ENCODE measurements around the gene BPIFB2. TPM values are rescaled to one million over a fixed set of nuclear protein-coding genes. Genes with fewer than 3 reads are reported as not detected.

The BPIFB2 gene
- total RNA-seq, 1 donor from 2014 or later, result not detected

- FAIRE-seq, result no peak
- H3K27ac Mint-ChIP-seq (ENCODE audit: unreplicated experiment), result no peak overlapping the region
These were observed 21.9 kb upstream of the BPIFB2 start for GRCh38 chr20:32985596-32985995.

DNA sequence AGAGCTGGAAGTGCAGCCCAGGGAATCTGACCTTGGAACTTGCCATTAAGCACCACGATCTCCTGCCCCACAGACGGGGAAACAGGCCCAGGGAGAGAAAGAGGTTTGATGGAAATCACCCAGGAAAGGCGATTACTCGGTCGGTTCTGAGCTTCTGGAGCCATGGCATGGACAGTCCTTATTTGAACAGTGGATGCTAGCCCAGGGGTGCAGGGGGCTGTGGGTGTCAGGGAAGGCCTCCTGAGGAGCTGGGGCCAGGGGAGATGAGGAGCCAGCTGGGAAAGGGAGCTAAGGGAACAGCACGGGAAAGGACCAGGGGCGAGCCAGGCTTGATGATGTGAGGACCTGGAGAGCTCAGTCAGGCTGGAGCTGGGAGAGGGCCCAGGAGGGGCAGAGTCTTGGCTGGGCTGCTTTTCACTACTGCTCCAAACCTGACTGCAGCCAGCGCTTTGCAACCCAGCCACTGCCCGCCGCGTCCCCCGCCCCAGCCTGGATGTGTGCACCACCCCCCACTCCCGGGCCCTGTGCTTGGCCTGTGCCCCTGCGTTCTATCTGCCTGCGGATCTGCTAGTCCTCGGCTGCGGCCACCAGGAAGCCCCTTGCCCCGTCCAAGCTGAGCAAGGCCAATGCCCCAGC lies 21.1 kb upstream of the BPIFB2 start:
- no peak for FAIRE-seq
- H3K27me3 ChIP-seq (ENCODE audit: insufficient read depth, low read length), result no peaks in the 10 kb centered on the region
- no peaks in the 10 kb centered on the region for H4K20me1 ChIP-seq (ENCODE audit: insufficient read depth, low read length)
- H3K9ac ChIP-seq (ENCODE audit: low read length), result no peak overlapping the region
- no peaks in the 10 kb centered on the region for H3K36me3 Mint-ChIP-seq (ENCODE audit: low read depth, unreplicated experiment)
- no peak overlapping the region for H3K27ac Mint-ChIP-seq (ENCODE audit: unreplicated experiment)
- no peak overlapping the region for H3K27ac ChIP-seq (ENCODE audit: low read depth, low read length)
- no peak overlapping the region for H3K4me2 ChIP-seq (ENCODE audit: low read length)
- TF ChIP-seq CTCF (IDR thresholded peaks at IDR 0.05; ENCODE audit: insufficient read depth, low read depth, low read length) (no peak), EZH2 (IDR thresholded peaks at IDR 0.05; ENCODE audit: insufficient read depth, low read length) (no peak)
- H3K79me2 ChIP-seq (ENCODE audit: insufficient read depth, low read length), result no peaks in the 10 kb centered on the region
- peaks cover under 1% of the 10 kb centered on the region for H3K9me3 Mint-ChIP-seq (ENCODE audit: unreplicated experiment)
- peaks cover 19% of the 10 kb centered on the region for H3K27me3 Mint-ChIP-seq (ENCODE audit: low read depth, unreplicated experiment)
- H3K36me3 ChIP-seq (ENCODE audit: insufficient read depth, low read length), result no peaks in the 10 kb centered on the region
- H3K4me3 Mint-ChIP-seq (ENCODE audit: unreplicated experiment), result no peak overlapping the region
- no peaks in the 10 kb centered on the region for H3K4me1 Mint-ChIP-seq (ENCODE audit: low read depth, unreplicated experiment)
- no peak overlapping the region for H2AFZ ChIP-seq (ENCODE audit: low read depth, low read length)
- no peak for DNase-seq (ENCODE audit: low read depth)
- H3K9me3 ChIP-seq (ENCODE audit: insufficient read depth, low read depth, low read length), result no peaks in the 10 kb centered on the region
- no peak overlapping the region for H3K4me3 ChIP-seq (ENCODE audit: insufficient read depth, low read depth, low read length)
- H3K4me1 ChIP-seq (ENCODE audit: insufficient read depth, low read length), result no peaks in the 10 kb centered on the region

More at GRCh38 chr20:32985596-32985995, 21.9 kb upstream of the BPIFB2 start:
- H3K27ac ChIP-seq (ENCODE audit: low read depth, low read length), result no peak overlapping the region
- H4K20me1 ChIP-seq (ENCODE audit: insufficient read depth, low read length), result no peaks in the 10 kb centered on the region
- H3K79me2 ChIP-seq (ENCODE audit: insufficient read depth, low read length), result no peaks in the 10 kb centered on the region
- peaks cover 15% of the 10 kb centered on the region for H3K27me3 Mint-ChIP-seq (ENCODE audit: low read depth, unreplicated experiment)
- no peaks in the 10 kb centered on the region for H3K4me1 Mint-ChIP-seq (ENCODE audit: low read depth, unreplicated experiment)
- no peaks in the 10 kb centered on the region for H3K4me1 ChIP-seq (ENCODE audit: insufficient read depth, low read length)
- H3K4me2 ChIP-seq (ENCODE audit: low read length), result no peak overlapping the region
- no peaks in the 10 kb centered on the region for H3K36me3 ChIP-seq (ENCODE audit: insufficient read depth, low read length)
- no peak overlapping the region for H3K4me3 Mint-ChIP-seq (ENCODE audit: unreplicated experiment)
- no peak overlapping the region for H3K4me3 ChIP-seq (ENCODE audit: insufficient read depth, low read depth, low read length)
- TF ChIP-seq CTCF (IDR thresholded peaks at IDR 0.05; ENCODE audit: insufficient read depth, low read depth, low read length) (no peak), EZH2 (IDR thresholded peaks at IDR 0.05; ENCODE audit: insufficient read depth, low read length) (no peak)
- no peak overlapping the region for H2AFZ ChIP-seq (ENCODE audit: low read depth, low read length)
- H3K9me3 ChIP-seq (ENCODE audit: insufficient read depth, low read depth, low read length), result no peaks in the 10 kb centered on the region
- H3K27me3 ChIP-seq (ENCODE audit: insufficient read depth, low read length), result no peaks in the 10 kb centered on the region
- H3K9ac ChIP-seq (ENCODE audit: low read length), result no peak overlapping the region
- H3K36me3 Mint-ChIP-seq (ENCODE audit: low read depth, unreplicated experiment), result no peaks in the 10 kb centered on the region
- no peak for DNase-seq (ENCODE audit: low read depth)
- H3K9me3 Mint-ChIP-seq (ENCODE audit: unreplicated experiment), result peaks cover 2% of the 10 kb centered on the region

DNA sequence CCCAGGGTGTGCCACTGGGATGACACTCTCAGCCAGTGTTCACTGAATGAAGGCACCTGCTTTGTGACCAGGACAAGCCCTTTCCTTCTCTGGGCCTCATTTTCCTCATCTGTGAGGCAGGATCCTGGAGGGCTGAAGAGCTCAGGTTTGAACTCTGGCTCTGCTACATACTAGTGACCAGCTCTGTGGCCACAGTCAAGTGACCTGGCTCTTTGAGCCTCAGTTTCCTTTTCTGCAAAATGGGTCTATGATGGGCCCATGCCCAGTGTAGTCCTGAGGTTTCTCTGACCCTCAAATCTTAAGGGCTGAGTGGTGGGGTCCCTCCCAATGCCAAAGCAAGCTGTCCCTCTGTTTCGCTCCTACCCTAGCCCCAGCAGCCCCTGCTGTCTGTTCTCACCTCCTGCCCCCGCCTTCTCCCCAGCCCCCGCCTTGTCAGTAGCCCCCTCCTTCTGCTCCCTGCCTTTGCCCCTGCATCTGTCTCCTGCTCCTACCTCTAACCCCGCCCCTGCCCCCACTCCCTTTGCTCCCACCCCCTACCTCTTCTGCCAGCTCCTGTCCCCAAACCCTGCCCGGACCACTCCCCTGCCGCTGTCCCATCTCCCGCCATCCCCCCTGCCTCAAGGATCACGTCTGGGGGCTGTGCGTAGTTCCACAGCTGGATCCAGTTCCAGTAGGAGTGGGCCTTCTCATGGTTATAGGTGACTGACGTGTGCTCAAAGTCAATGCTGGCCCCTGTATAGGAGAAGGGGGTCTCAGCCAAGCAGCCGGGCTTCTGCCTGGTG lies 20.3 kb upstream of the BPIFB2 start:
- H3K9me3 ChIP-seq (ENCODE audit: insufficient read depth, low read depth, low read length), result no peaks in the 10 kb centered on the region
- no peaks in the 10 kb centered on the region for H3K36me3 ChIP-seq (ENCODE audit: insufficient read depth, low read length)
- no peak overlapping the region for H3K27ac Mint-ChIP-seq (ENCODE audit: unreplicated experiment)
- H3K9ac ChIP-seq (ENCODE audit: low read length), result no peak overlapping the region
- H3K27me3 ChIP-seq (ENCODE audit: insufficient read depth, low read length), result no peaks in the 10 kb centered on the region
- no peak overlapping the region for H3K4me3 ChIP-seq (ENCODE audit: insufficient read depth, low read depth, low read length)
- H3K79me2 ChIP-seq (ENCODE audit: insufficient read depth, low read length), result no peaks in the 10 kb centered on the region
- H3K27ac ChIP-seq (ENCODE audit: low read depth, low read length), result no peak overlapping the region
- H3K27me3 Mint-ChIP-seq (ENCODE audit: low read depth, unreplicated experiment), result peaks cover 21% of the 10 kb centered on the region
- H3K36me3 Mint-ChIP-seq (ENCODE audit: low read depth, unreplicated experiment), result no peaks in the 10 kb centered on the region
- TF ChIP-seq EZH2 (IDR thresholded peaks at IDR 0.05; ENCODE audit: insufficient read depth, low read length) (no peak), CTCF (IDR thresholded peaks at IDR 0.05; ENCODE audit: insufficient read depth, low read depth, low read length) (no peak)
- no peaks in the 10 kb centered on the region for H3K4me1 Mint-ChIP-seq (ENCODE audit: low read depth, unreplicated experiment)
- no peaks in the 10 kb centered on the region for H3K4me1 ChIP-seq (ENCODE audit: insufficient read depth, low read length)
- DNase-seq (ENCODE audit: low read depth), result no peak
- no peak overlapping the region for H2AFZ ChIP-seq (ENCODE audit: low read depth, low read length)
- H3K4me3 Mint-ChIP-seq (ENCODE audit: unreplicated experiment), result no peak overlapping the region
- FAIRE-seq, result no peak
- H4K20me1 ChIP-seq (ENCODE audit: insufficient read depth, low read length), result no peaks in the 10 kb centered on the region
- H3K4me2 ChIP-seq (ENCODE audit: low read length), result no peak overlapping the region
- H3K9me3 Mint-ChIP-seq (ENCODE audit: unreplicated experiment), result no peaks in the 10 kb centered on the region

Measured in astrocyte (in vitro differentiated cells and primary cell).